NCI-H510A (cell line): ENCODE results near the gene AGAP1.
A peak's percentile ranks its signal among the peaks of the same experiment; 100 is the strongest.
"Not testable (repeated sequence)": the region's sequence is repeated elsewhere in the genome, so short reads cannot be mapped to it uniquely, and the experiment has no call there.

Experiments
- DNase-seq: peaks from one replicate; lab custom pipeline; 2025; lab: John Stamatoyannopoulos, UW

AGAP1 gene

GRCh38 chr2:235592430-235592829 lies 98.6 kb downstream of the AGAP1 start:
- no peak for DNase-seq

- no peak for DNase-seq
Measured at GRCh38 chr2:235592836-235593235, 99.0 kb downstream of the AGAP1 start.

- peak; percentile 47 for DNase-seq
Measured at GRCh38 chr2:235594041-235594440, 100.2 kb downstream of the AGAP1 start.

GRCh38 chr2:235594964-235595363 lies 101.1 kb downstream of the AGAP1 start:
- no peak for DNase-seq

GRCh38 chr2:235595422-235596010 lies 101.7 kb downstream of the AGAP1 start:
- no peak for DNase-seq

GRCh38 chr2:235596272-235596671 lies 102.4 kb downstream of the AGAP1 start:
- no peak for DNase-seq

GRCh38 chr2:235597081-235597615 lies 103.3 kb downstream of the AGAP1 start:
- DNase-seq, result no peak

- no peak for DNase-seq
Measured at GRCh38 chr2:235598026-235598425, 104.2 kb downstream of the AGAP1 start.

- no peak for DNase-seq
Measured at GRCh38 chr2:235598532-235599531, 105.0 kb downstream of the AGAP1 start.

GRCh38 chr2:235599596-235600338 lies 105.9 kb downstream of the AGAP1 start:
- DNase-seq, result no peak

- DNase-seq, result no peak
Measured at GRCh38 chr2:235600406-235600805, 106.6 kb downstream of the AGAP1 start.

- DNase-seq, result no peak
Measured at GRCh38 chr2:235600926-235601325, 107.1 kb downstream of the AGAP1 start.

GRCh38 chr2:235601960-235602704 lies 108.3 kb downstream of the AGAP1 start:
- DNase-seq, result no peak

GRCh38 chr2:235602971-235603370 lies 109.1 kb downstream of the AGAP1 start:
- DNase-seq, result not testable (repeated sequence)

- DNase-seq, result no peak
Measured at GRCh38 chr2:235603659-235604058, 109.8 kb downstream of the AGAP1 start.

- peak; percentile 82 for DNase-seq
Measured at GRCh38 chr2:235605312-235606003, 111.6 kb downstream of the AGAP1 start.

GRCh38 chr2:235606004-235606715 lies 112.3 kb downstream of the AGAP1 start:
- DNase-seq, result no peak

- DNase-seq, result no peak
Measured at GRCh38 chr2:235607546-235608199, 113.8 kb downstream of the AGAP1 start.

GRCh38 chr2:235608200-235608887 lies 114.5 kb downstream of the AGAP1 start:
- DNase-seq, result no peak
